ENCODE measurements around the gene UCN2.

- TF ChIP-seq CTCF (conservative IDR thresholded peaks at IDR 0.05), result no peak
- TF ChIP-seq ZFX (IDR thresholded peaks at IDR 0.05), result no peak
Observed at GRCh38 chr3:48564667-48565066, 1.1 kb upstream of the UCN2 start.
